RWPE2 (cell line): ENCODE results near the gene RBM10.

ENCODE experiments used
- ATAC-seq: fragments of 200-7000 bp; cut with Tn5 transposase; 3 replicates; pipeline ENCODE4 v1.9.1; 2021; ENCODE audit warnings: low read depth
- DNase-seq: peaks from one replicate; pipeline ENCODE4 v3.0.0-alpha.2; 2020; ENCODE audit warnings: low spot score
- H3K27ac ChIP-seq: fragments of 450-650 bp; 2 replicates; pipeline ENCODE4 v1.5.1; 2017; ENCODE audit warnings: mild to moderate bottlenecking; ENCODE audit not compliant: poor library complexity, severe bottlenecking
- H3K27me3 ChIP-seq: fragments of 250-450 bp; sonication (Bioruptor Pico); 2 replicates; pipeline ENCODE4 v1.5.1; 2021; ENCODE audit warnings: mild to moderate bottlenecking, moderate library complexity; ENCODE audit not compliant: insufficient read depth, poor library complexity, severe bottlenecking
- H3K36me3 ChIP-seq: fragments of 250-450 bp; sonication (Bioruptor Pico); 2 replicates; pipeline ENCODE4 v1.5.1; 2020; ENCODE audit warnings: low read depth, mild to moderate bottlenecking, moderate library complexity
- H3K4me1 ChIP-seq: fragments of 250-450 bp; sonication (Bioruptor Pico); 2 replicates; pipeline ENCODE4 v1.5.1; 2021; ENCODE audit warnings: mild to moderate bottlenecking, moderate library complexity; ENCODE audit not compliant: insufficient read depth, poor library complexity, severe bottlenecking
- H3K4me3 ChIP-seq: fragments of 250-450 bp; sonication (Bioruptor Pico); 2 replicates; pipeline ENCODE4 v1.5.1; 2021; ENCODE audit warnings: mild to moderate bottlenecking, moderate library complexity; ENCODE audit not compliant: severe bottlenecking
- H3K9me3 ChIP-seq: fragments of 250-450 bp; sonication (Bioruptor Pico); 2 replicates; pipeline ENCODE4 v1.5.1; 2021; ENCODE audit warnings: mild to moderate bottlenecking, moderate library complexity; ENCODE audit not compliant: severe bottlenecking
- CTCF ChIP-seq: fragments of 450-650 bp; IDR thresholded peaks from one replicate; pipeline ENCODE4 v1.5.1; 2017; ENCODE audit warnings: mild to moderate bottlenecking, moderate library complexity; ENCODE audit not compliant: poor library complexity, severe bottlenecking

RBM10 gene

GRCh38 chrX:47226071-47226470, 81.0 kb downstream of the RBM10 start:
- H3K27ac ChIP-seq, result no peak overlapping the region
- peaks cover 48% of the 10 kb centered on the region for H3K36me3 ChIP-seq
- H3K4me1 ChIP-seq, result no peaks in the 10 kb centered on the region
- DNase-seq (no peak), ATAC-seq (no peak)
- H3K27me3 ChIP-seq, result no peaks in the 10 kb centered on the region
- no peaks in the 10 kb centered on the region for H3K9me3 ChIP-seq
- no peak for TF ChIP-seq CTCF
- H3K4me3 ChIP-seq, result no peak overlapping the region

- no peak overlapping the region for H3K27ac ChIP-seq
- peaks cover 43% of the 10 kb centered on the region for H3K36me3 ChIP-seq
- H3K4me1 ChIP-seq, result no peaks in the 10 kb centered on the region
- no peak for ATAC-seq
- H3K27me3 ChIP-seq, result no peaks in the 10 kb centered on the region
- DNase-seq, result no peak
- no peaks in the 10 kb centered on the region for H3K9me3 ChIP-seq
- TF ChIP-seq CTCF, result no peak
- no peak overlapping the region for H3K4me3 ChIP-seq
Observed at GRCh38 chrX:47226531-47227333, 81.7 kb downstream of the RBM10 start.

- no peak for ATAC-seq
Observed at GRCh38 chrX:47227334-47227583, 82.2 kb downstream of the RBM10 start.

GRCh38 chrX:47228550-47229270, 83.7 kb downstream of the RBM10 start:
- Histone ChIP-seq H3K9me3 (no peaks in the 10 kb centered on the region), H3K4me1 (peaks cover 3% of the 10 kb centered on the region), H3K4me3 (no peak overlapping the region), H3K36me3 (peaks cover 31% of the 10 kb centered on the region), H3K27me3 (no peaks in the 10 kb centered on the region), H3K27ac (no peak overlapping the region)
- no peak for TF ChIP-seq CTCF
- DNase-seq, result no peak
- no peak for ATAC-seq

More at GRCh38 chrX:47227334-47227583, 82.2 kb downstream of the RBM10 start:
- H3K9me3 ChIP-seq, result no peaks in the 10 kb centered on the region
- no peak for DNase-seq
- TF ChIP-seq CTCF, result no peak
- no peak overlapping the region for H3K4me3 ChIP-seq
- H3K4me1 ChIP-seq, result peaks cover 2% of the 10 kb centered on the region
- peaks cover 39% of the 10 kb centered on the region for H3K36me3 ChIP-seq
- no peak overlapping the region for H3K27ac ChIP-seq
- no peaks in the 10 kb centered on the region for H3K27me3 ChIP-seq

GRCh38 chrX:47229427-47229826, 84.4 kb downstream of the RBM10 start:
- H3K36me3 ChIP-seq, result peaks cover 24% of the 10 kb centered on the region
- peaks cover 3% of the 10 kb centered on the region for H3K4me1 ChIP-seq
- no peak overlapping the region for H3K27ac ChIP-seq
- H3K27me3 ChIP-seq, result no peaks in the 10 kb centered on the region
- DNase-seq, result no peak
- H3K4me3 ChIP-seq, result no peak overlapping the region
- no peak for ATAC-seq
- no peak for TF ChIP-seq CTCF
- H3K9me3 ChIP-seq, result no peaks in the 10 kb centered on the region
